Measurements from ENCODE around the gene SCAPER. TPM values are rescaled to one million over a fixed set of nuclear protein-coding genes. Genes with fewer than 3 reads are reported as not detected.
"Not testable (repeated sequence)": the region's sequence is repeated elsewhere in the genome, so short reads cannot be mapped to it uniquely, and the experiment has no call there.

Gene SCAPER
- total RNA-seq, 2 experiments from 2014 or later = 20.4 to 29.5 TPM

DNA sequence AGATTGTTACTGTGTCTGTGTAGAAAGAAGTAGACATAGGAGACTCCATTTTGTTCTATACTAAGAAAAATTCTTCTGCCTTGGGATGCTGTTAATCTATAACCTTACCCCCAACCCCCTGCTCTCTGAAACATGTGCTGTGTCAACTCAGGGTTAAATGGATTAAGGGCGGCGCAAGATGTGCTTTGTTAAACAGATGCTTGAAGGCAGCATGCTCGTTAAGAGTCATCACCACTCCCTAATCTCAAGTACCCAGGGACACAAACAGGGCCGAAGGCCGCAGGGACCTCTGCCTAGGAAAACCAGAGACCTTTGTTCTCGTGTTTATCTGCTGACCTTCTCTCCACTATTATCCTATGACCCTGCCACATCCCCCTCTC is 5.2 kb downstream of the SCAPER start:
- H3K4me3 Mint-ChIP-seq; H3K27me3 Mint-ChIP-seq; DNase-seq; H3K27ac Mint-ChIP-seq; H3K9me3 Mint-ChIP-seq (ENCODE audit: low read depth); CTCF ChIA-PET; ATAC-seq: not testable (repeated sequence)
- H3K36me3 Mint-ChIP-seq = peaks cover 26% of the 10 kb centered on the region
- peaks cover 20% of the 10 kb centered on the region for H3K4me1 Mint-ChIP-seq

DNA sequence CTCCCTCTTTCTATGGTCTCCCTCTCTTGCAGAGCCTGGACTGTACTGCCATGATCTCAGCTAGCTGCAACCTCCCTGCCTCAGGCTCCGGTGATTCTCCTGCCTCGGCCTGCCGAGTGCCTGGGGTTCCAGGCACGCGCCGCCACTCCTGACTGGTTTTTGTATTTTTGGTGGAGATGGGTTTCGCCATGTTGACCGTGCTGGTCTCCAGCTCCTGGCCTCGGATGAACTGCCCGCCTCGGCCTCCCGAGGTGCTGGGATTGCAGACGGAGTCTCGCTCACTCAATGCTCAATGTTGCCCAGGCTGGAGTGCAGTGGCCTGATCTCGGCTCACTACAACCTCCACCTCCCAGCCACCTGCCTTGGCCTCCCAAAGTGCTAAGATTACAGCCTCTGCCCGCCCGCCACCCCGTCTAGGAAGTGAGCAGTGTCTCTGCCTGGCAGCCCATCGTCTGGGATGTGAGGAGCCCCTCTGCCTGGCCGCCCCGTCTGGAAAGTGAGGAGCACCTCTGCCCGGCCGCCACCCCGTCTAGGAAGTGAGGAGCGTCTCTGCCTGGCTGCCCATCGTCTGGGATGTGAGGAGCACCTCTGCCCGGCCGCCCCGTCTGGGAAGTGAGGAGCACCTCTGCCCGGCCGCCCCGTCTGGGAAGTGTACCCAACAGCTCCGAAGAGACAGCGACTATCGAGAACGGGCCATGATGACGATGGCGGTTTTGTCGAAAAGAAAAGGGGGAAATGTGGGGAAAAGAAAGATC is 5.8 kb downstream of the SCAPER start:
- H3K27me3 Mint-ChIP-seq; H3K27ac Mint-ChIP-seq; H3K9me3 Mint-ChIP-seq (ENCODE audit: low read depth); CTCF ChIA-PET; H3K4me3 Mint-ChIP-seq; ATAC-seq; DNase-seq: not testable (repeated sequence)
- Mint-ChIP-seq H3K36me3 (peaks cover 30% of the 10 kb centered on the region), H3K4me1 (peaks cover 19% of the 10 kb centered on the region)

DNA sequence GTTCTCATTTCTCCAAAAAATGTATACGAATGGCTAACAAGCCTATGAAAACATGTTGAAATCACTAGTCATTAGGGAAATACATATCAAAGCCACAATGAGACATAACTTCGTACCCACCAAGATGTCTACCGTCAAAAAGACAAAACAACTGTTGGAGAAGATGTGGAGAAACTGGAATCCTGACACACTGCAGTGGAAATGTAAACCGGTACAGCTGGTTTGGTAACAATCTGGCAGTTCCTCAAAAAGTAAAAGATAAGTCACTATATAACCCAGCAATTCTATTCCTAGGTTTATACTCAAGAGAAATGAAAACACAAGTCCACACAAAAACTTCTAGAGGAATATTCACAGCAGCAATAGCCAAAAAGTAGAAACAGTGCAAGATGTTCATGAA is 7.0 kb downstream of the SCAPER start:
- Mint-ChIP-seq H3K9me3 (ENCODE audit: low read depth) (peaks cover 5% of the 10 kb centered on the region), H3K27me3 (no peaks in the 10 kb centered on the region), H3K36me3 (peaks cover 40% of the 10 kb centered on the region), H3K4me3 (no peak overlapping the region), H3K27ac (no peak overlapping the region), H3K4me1 (peaks cover 8% of the 10 kb centered on the region)
- ATAC-seq (no peak), DNase-seq (no peak)
- CTCF ChIA-PET = no interaction called here

DNA sequence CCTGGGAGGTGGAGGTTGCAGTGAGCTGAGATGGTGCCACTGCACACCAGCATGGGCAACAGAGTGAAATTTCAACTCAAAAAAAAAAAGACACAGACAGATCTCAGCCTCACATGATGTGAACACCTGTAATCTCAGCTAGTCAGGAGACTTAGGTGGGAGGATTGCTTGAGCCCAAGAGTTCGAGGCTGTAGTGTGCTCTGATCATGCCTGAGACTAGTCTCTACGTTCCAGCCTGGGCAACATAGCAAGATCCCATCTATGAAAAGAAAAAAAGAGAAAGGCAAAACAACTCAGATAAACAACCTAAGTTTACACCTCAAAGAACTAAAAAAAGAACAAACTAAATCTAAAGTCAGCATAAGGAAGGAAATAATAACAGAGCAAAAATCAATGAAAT is 11.0 kb downstream of the SCAPER start:
- no peak for ATAC-seq
- Mint-ChIP-seq H3K4me1 (peaks cover 4% of the 10 kb centered on the region), H3K27me3 (no peaks in the 10 kb centered on the region), H3K4me3 (no peak overlapping the region), H3K36me3 (peaks cover 62% of the 10 kb centered on the region), H3K9me3 (ENCODE audit: low read depth) (peaks cover 11% of the 10 kb centered on the region), H3K27ac (no peak overlapping the region)
- DNase-seq = no peak
- CTCF ChIA-PET = no interaction called here

- H3K27me3 Mint-ChIP-seq, ATAC-seq, H3K4me3 Mint-ChIP-seq, H3K4me1 Mint-ChIP-seq, CTCF ChIA-PET, DNase-seq, H3K27ac Mint-ChIP-seq: not testable (repeated sequence)
- Mint-ChIP-seq H3K36me3 (peaks cover 58% of the 10 kb centered on the region), H3K9me3 (ENCODE audit: low read depth) (peaks cover 11% of the 10 kb centered on the region)
These were observed 12.3 kb downstream of the SCAPER start for GRCh38 chr15:76892836-76893235.

DNA sequence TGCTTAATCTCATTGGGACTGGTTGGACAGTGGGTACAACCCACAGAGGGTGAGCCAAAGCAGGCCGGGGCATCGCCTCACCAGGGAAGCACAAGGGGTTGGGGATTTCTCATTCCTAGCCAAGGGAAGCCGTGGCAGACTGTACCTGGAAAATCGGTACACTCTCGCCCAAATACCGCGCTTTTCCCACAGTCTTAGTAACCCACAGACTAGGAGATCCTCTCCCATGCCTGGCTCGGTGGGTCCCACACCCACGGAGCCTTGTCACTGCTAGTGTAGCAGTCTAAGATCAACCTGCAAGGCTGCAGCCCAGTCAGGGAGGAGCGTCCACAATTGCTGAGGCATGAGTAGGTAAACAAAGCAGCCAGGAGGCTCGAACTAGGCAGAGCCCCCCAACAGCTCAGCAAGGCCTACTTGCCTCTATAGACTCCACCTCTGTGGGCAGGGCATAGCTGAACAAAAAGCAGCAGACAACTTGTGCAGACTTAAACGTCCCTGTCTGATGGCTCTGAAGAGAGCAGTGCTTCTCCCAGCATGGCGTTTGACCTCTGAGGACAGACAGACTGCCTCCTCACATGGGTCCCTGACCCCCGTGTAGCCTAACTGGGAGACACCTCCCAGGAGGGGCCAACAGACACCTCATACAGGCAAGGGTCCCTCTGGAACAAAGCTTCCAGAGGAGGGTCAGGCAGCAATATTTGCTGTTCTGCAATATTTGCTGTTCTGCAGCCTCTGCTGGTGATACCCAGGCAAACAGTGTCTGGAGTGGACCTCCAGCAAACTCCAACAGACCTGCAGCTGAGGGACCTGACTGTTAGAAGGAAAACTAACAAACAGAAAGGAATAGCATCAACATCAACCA is 17.6 kb downstream of the SCAPER start:
- ATAC-seq; H3K27me3 Mint-ChIP-seq; CTCF ChIA-PET; H3K4me3 Mint-ChIP-seq; H3K9me3 Mint-ChIP-seq (ENCODE audit: low read depth); H3K27ac Mint-ChIP-seq; H3K4me1 Mint-ChIP-seq; DNase-seq: not testable (repeated sequence)
- H3K36me3 Mint-ChIP-seq = peaks cover 39% of the 10 kb centered on the region

DNA sequence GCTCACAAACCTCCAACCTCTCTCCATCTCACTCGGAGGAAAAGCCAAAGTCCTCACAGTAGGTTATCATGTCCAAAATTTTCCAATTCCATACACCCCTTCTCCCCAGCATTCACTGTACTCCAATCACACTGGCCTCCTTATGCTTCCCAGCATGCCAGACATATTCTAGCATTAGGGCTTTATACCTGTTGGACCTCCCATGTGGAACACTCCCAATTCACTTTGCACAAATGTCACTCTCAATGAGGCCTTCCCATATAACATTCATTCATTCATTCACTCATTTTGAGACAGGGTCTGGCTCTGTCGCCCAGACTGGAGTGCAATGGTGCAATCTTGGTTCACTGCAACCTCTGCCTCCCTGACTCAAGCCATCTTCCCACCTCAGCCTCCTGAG is 19.9 kb downstream of the SCAPER start:
- Mint-ChIP-seq H3K4me1 (no peaks in the 10 kb centered on the region), H3K36me3 (peaks cover 31% of the 10 kb centered on the region), H3K4me3 (no peak overlapping the region), H3K27me3 (no peaks in the 10 kb centered on the region), H3K27ac (no peak overlapping the region), H3K9me3 (ENCODE audit: low read depth) (peaks cover 2% of the 10 kb centered on the region)
- CTCF ChIA-PET = no interaction called here
- DNase-seq (no peak), ATAC-seq (no peak)

- no peaks in the 10 kb centered on the region for H3K27me3 Mint-ChIP-seq
These were observed 29.2 kb downstream of the SCAPER start for GRCh38 chr15:76875911-76876310.

GRCh38 chr15:76873066-76873465 is 32.1 kb downstream of the SCAPER start:
- H3K27me3 Mint-ChIP-seq; H3K4me3 Mint-ChIP-seq; H3K9me3 Mint-ChIP-seq (ENCODE audit: low read depth); H3K4me1 Mint-ChIP-seq; DNase-seq; H3K27ac Mint-ChIP-seq; ATAC-seq: not testable (repeated sequence)
- CTCF ChIA-PET = interaction anchor here (2.0 kb wide), 1 partner anchor 682 kb away, joined by 6 read pairs; no protein-coding TSS in a partner anchor
- peaks cover 16% of the 10 kb centered on the region for H3K36me3 Mint-ChIP-seq

More at GRCh38 chr15:76875911-76876310, 29.2 kb downstream of the SCAPER start:
- CTCF ChIA-PET = no interaction called here
- ATAC-seq (no peak), DNase-seq (no peak)
- Mint-ChIP-seq H3K27ac (no peak overlapping the region), H3K4me1 (peaks cover 14% of the 10 kb centered on the region), H3K9me3 (ENCODE audit: low read depth) (no peaks in the 10 kb centered on the region), H3K36me3 (peaks cover 18% of the 10 kb centered on the region), H3K4me3 (no peak overlapping the region)

DNA sequence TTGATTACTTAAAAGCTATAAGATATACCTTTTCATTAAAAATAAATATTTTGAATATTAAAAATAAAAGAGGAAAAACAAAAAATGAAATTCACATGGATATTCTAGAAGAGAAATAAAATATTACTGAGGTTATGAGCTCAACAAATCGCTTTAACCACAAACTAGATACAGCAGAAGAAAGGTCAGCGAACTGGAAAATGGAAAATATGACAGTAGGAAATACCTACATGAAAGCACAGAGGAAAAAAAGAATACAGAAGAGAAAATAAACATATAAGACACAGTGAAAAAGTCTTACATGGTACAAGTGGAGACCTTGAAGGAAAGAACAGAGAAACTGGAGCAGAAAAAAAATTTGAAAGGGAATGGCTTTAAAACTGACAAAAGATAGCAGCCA is 33.2 kb downstream of the SCAPER start:
- H3K9me3 Mint-ChIP-seq (ENCODE audit: low read depth) = no peaks in the 10 kb centered on the region
- CTCF ChIA-PET = interaction anchor here (1.2 to 2.0 kb wide), 2 partner anchors 672 to 681 kb away, joined by 3 to 6 read pairs; no protein-coding TSS in a partner anchor
- no peak overlapping the region for H3K27ac Mint-ChIP-seq
- ATAC-seq = no peak
- no peak for DNase-seq
- H3K27me3 Mint-ChIP-seq = no peaks in the 10 kb centered on the region
- peaks cover 15% of the 10 kb centered on the region for H3K36me3 Mint-ChIP-seq
- H3K4me1 Mint-ChIP-seq = peaks cover 2% of the 10 kb centered on the region
- H3K4me3 Mint-ChIP-seq = no peak overlapping the region

DNA sequence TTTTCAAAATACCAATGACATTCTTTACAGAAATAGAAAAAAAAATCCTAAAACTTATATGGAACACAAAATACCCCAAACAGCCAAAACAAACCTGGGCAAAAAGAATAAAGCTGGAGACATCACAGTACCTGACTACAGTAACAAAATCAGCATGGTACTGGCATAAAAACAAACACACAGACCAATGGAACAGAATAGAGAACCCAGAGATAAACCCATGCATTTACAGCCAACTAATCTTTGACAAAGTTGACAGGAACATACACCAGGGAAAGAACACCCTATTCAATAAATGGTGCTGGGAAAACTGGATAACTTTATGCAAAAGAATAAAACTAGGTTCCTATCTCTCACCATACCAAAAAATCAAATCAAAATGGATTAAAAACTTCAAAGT is 36.4 kb downstream of the SCAPER start:
- no peaks in the 10 kb centered on the region for H3K27me3 Mint-ChIP-seq
- CTCF ChIA-PET = no interaction called here
- H3K4me1 Mint-ChIP-seq = peaks cover 14% of the 10 kb centered on the region
- H3K27ac Mint-ChIP-seq = no peak overlapping the region
- H3K4me3 Mint-ChIP-seq = no peak overlapping the region
- no peak for ATAC-seq
- no peaks in the 10 kb centered on the region for H3K9me3 Mint-ChIP-seq (ENCODE audit: low read depth)
- no peak for DNase-seq
- peaks cover 6% of the 10 kb centered on the region for H3K36me3 Mint-ChIP-seq

DNA sequence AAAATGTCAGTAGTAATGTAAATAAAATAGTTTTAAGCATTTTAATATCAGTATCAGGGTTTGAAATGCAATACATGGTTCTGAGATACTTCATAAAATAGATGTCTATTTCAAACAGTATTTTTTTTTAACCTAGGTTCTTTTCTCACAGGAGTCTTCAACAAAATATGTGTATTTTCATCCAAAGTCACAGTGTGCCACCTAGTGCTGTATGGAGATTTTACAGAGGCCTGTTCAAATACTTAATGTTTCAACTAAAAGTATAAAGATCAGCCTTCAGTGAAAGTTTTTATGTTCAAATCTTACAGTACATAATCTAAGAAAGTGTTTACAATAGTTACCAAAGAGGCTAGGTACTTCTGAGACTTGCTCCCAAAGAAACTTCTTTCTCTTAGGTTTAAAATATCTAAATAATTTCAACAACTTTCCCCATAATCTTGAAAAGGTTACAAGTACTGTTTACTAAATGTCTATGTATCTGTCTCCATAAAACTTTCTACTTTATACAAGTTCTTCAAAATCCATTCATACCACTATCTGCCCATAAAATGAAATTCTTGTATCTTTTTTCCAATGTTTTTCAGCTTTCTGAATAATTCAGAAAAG is 38.3 kb downstream of the SCAPER start:
- H3K36me3 Mint-ChIP-seq = peaks cover 9% of the 10 kb centered on the region
- no peak overlapping the region for H3K27ac Mint-ChIP-seq
- H3K9me3 Mint-ChIP-seq (ENCODE audit: low read depth) = no peaks in the 10 kb centered on the region
- DNase-seq (no peak), ATAC-seq (no peak)
- no peak overlapping the region for H3K4me3 Mint-ChIP-seq
- CTCF ChIA-PET = interaction anchor here (1.4 kb wide), 1 partner anchor 676 kb away, joined by 3 read pairs; no protein-coding TSS in a partner anchor
- peaks cover 17% of the 10 kb centered on the region for H3K4me1 Mint-ChIP-seq
- no peaks in the 10 kb centered on the region for H3K27me3 Mint-ChIP-seq

- Mint-ChIP-seq H3K27me3 (no peaks in the 10 kb centered on the region), H3K27ac (no peak overlapping the region), H3K4me1 (peaks cover 21% of the 10 kb centered on the region), H3K36me3 (peaks cover 11% of the 10 kb centered on the region), H3K4me3 (no peak overlapping the region), H3K9me3 (ENCODE audit: low read depth) (no peaks in the 10 kb centered on the region)
- DNase-seq = no peak
- ATAC-seq = no peak
- CTCF ChIA-PET = interaction anchor here (1.4 kb wide), 1 partner anchor 677 kb away, joined by 3 read pairs; no protein-coding TSS in a partner anchor
These were observed 39.1 kb downstream of the SCAPER start for GRCh38 chr15:76866008-76866407.

Measured in activated CD8-positive, alpha-beta memory T cell treated with anti-CD3 and anti-CD28 coated beads, Interleukin-2, amount 10 ng/mL, durations not matched to agents 7 days and 5 days (primary cell).